OCI-LY7 (cell line): ENCODE results near the gene XYLT1. TPM values are rescaled to one million over a fixed set of nuclear protein-coding genes. Genes with fewer than 3 reads are reported as not detected.
A peak's percentile ranks its signal among the peaks of the same experiment; 100 is the strongest.

Source experiments
- BruUV-seq: library from RNA; stranded (reverse); fragments of 400-500 nt; replicated peaks from 2 replicates; lab custom pipeline; 2021; lab: Mats Ljungman, UMichigan
- CTCF ChIA-PET: fragments of 300-600 bp; sonication (Branson Sonifier 250); formaldehyde crosslinking; loops from one replicate; lab custom pipeline; 2022; ENCODE audit warnings: antibody characterized with exemption; ENCODE audit not compliant: unreplicated experiment; lab: Charles Lee
- POLR2A ChIA-PET: fragments of 300-600 bp; sonication (Branson Sonifier 250); formaldehyde crosslinking; loops from one replicate; lab custom pipeline; 2022; ENCODE audit warnings: antibody characterized with exemption; lab: Charles Lee
- DNase-seq: peaks from one replicate; pipeline ENCODE4 v3.0.0-alpha.2; 2015; ENCODE audit warnings: low spot score
- H2AFZ ChIP-seq: fragments of 200-600 bp; sonication (generic), shearing (Covaris generic); 2 replicates; pipeline ENCODE4 v1.6.1; 2014; ENCODE audit warnings: mild to moderate bottlenecking, antibody characterized with exemption, low read length, moderate library complexity
- H3K27ac ChIP-seq: fragments of 200-600 bp; sonication (generic); 2 replicates; pipeline ENCODE4 v1.5.1; 2014; ENCODE audit warnings: mixed run types, low read depth, mild to moderate bottlenecking, moderate library complexity, low read length, inconsistent platforms; ENCODE audit not compliant: poor library complexity, severe bottlenecking
- H3K36me3 ChIP-seq: fragments of 200-600 bp; sonication (generic); 2 replicates; pipeline ENCODE4 v1.6.1; 2014; ENCODE audit warnings: mild to moderate bottlenecking, antibody characterized with exemption, low read length, moderate library complexity, mixed read lengths; ENCODE audit not compliant: insufficient read depth
- H3K4me1 ChIP-seq: fragments of 200-600 bp; sonication (generic); 2 replicates; pipeline ENCODE4 v1.5.1; 2014; ENCODE audit warnings: mild to moderate bottlenecking, low read length; ENCODE audit not compliant: insufficient read depth, poor library complexity, severe bottlenecking
- H3K4me2 ChIP-seq: fragments of 200-600 bp; sonication (generic); 2 replicates; pipeline ENCODE4 v1.6.1; 2014; ENCODE audit warnings: mild to moderate bottlenecking, low read length
- H3K4me3 ChIP-seq: fragments of 200-600 bp; sonication (generic); 2 replicates; pipeline ENCODE4 v1.5.1; 2014; ENCODE audit warnings: mild to moderate bottlenecking, low read depth, low read length; ENCODE audit not compliant: poor library complexity, severe bottlenecking
- H3K79me2 ChIP-seq: fragments of 200-600 bp; sonication (generic); 2 replicates; pipeline ENCODE4 v1.6.1; 2016; ENCODE audit warnings: low read depth, mild to moderate bottlenecking, low read length, moderate library complexity, mixed read lengths; ENCODE audit not compliant: insufficient read depth
- H3K9me2 ChIP-seq: fragments of 200-600 bp; sonication (generic); 2 replicates; pipeline ENCODE4 v1.6.1; 2016; ENCODE audit warnings: mild to moderate bottlenecking, low read length, mixed read lengths; ENCODE audit not compliant: insufficient read depth
- H3K9me3 ChIP-seq: fragments of 200-600 bp; sonication (generic); 2 replicates; pipeline ENCODE4 v1.6.1; 2014; ENCODE audit warnings: mild to moderate bottlenecking, mixed run types, low read length, mixed read lengths
- H4K20me1 ChIP-seq: fragments of 200-600 bp; sonication (generic); 2 replicates; pipeline ENCODE4 v1.6.1; 2014; ENCODE audit warnings: mild to moderate bottlenecking, antibody characterized with exemption, low read length, moderate library complexity, mixed read lengths; ENCODE audit not compliant: insufficient read depth
- EZH2phosphoT487 ChIP-seq: fragments of 200-600 bp; sonication (generic); IDR thresholded peaks from 2 replicates; pipeline ENCODE4 v1.6.1; 2018; ENCODE audit warnings: low read depth, borderline replicate concordance, mild to moderate bottlenecking, mixed run types, antibody characterized with exemption, low read length, moderate library complexity, mixed read lengths
- intact Hi-C: fragments of 100-400 bp; cut with micrococcal nuclease; formaldehyde crosslinking; loops from one replicate; pipeline ENCODE4 v1.10.0; 2022; ENCODE audit not compliant: unreplicated experiment
- total RNA-seq, 2 experiments: library from RNA; depleted of rRNA in 1 of 2; stranded (reverse); fragments of >200 nt in 1 of 2; shearing (Covaris generic) in 1 of 2; gene quantifications; 2 replicates each; pipeline ENCODE4 v1.2.3, GENCODE V29; 2014 to 2022
- TF ChIP-seq, protein P1 (sequence below): fragments of 200-600 bp; sonication (generic); conservative IDR thresholded peaks from 2 replicates; pipeline ENCODE4 v1.5.1; 2014; ENCODE audit warnings: mild to moderate bottlenecking, antibody characterized with exemption, low read length, moderate library complexity, mixed read lengths

XYLT1 gene
- total RNA-seq, 2 experiments from 2014 or later = 36.3 to 50.0 TPM

DNA sequence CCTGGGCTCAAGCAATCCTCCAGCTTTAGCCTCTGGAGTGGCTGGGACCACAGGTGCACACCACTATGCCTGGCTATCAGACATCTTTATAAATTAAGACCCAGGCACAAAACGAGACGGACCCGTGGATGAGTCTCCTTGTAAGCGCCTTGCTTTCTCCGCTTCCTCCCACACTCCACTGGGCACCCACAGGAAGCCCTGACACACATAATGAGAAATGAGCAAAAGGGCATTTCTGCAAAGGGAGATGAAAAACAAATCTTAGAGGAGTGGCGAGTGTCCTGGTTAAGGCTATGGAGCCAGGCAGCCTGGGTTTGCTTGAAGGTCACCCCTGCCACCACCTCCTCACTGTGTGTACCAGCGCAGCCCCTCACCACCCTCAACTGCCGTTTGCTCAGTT, 56.3 kb downstream of the XYLT1 start:
- Histone ChIP-seq H3K9me2 (no peaks in the 10 kb centered on the region), H3K36me3 (peaks cover 39% of the 10 kb centered on the region), H3K4me1 (peaks cover 58% of the 10 kb centered on the region), H3K79me2 (peaks cover 43% of the 10 kb centered on the region), H2AFZ (0 out of 2 replicates have a peak overlapping the region, but pooled peaks have one; percentile 6), H3K4me3 (peak overlapping the region; percentile 53), H3K9me3 (peaks cover 7% of the 10 kb centered on the region; the same call in 1 of the 2 replicates), H4K20me1 (no peaks in the 10 kb centered on the region), H3K27ac (peak overlapping the region; percentile 53), H3K4me2 (peak overlapping the region; percentile 97)
- TF ChIP-seq, protein P1, sequence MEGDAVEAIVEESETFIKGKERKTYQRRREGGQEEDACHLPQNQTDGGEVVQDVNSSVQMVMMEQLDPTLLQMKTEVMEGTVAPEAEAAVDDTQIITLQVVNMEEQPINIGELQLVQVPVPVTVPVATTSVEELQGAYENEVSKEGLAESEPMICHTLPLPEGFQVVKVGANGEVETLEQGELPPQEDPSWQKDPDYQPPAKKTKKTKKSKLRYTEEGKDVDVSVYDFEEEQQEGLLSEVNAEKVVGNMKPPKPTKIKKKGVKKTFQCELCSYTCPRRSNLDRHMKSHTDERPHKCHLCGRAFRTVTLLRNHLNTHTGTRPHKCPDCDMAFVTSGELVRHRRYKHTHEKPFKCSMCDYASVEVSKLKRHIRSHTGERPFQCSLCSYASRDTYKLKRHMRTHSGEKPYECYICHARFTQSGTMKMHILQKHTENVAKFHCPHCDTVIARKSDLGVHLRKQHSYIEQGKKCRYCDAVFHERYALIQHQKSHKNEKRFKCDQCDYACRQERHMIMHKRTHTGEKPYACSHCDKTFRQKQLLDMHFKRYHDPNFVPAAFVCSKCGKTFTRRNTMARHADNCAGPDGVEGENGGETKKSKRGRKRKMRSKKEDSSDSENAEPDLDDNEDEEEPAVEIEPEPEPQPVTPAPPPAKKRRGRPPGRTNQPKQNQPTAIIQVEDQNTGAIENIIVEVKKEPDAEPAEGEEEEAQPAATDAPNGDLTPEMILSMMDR = no peak
- TF ChIP-seq EZH2phosphoT487 = no peak
- CTCF ChIA-PET = no interaction called here
- BruUV-seq = no TSS peak
- intact Hi-C loops = no loop called here
- DNase-seq = peak; percentile 73
- POLR2A ChIA-PET = no interaction called here

GRCh38 chr16:17413508-17413907, 57.3 kb downstream of the XYLT1 start:
- H3K4me2 ChIP-seq = peak overlapping the region; percentile 97
- no peak for DNase-seq
- H3K79me2 ChIP-seq = peaks cover 42% of the 10 kb centered on the region
- no peaks in the 10 kb centered on the region for H3K9me2 ChIP-seq
- no peak overlapping the region for H3K4me3 ChIP-seq
- H3K27ac ChIP-seq = no peak overlapping the region
- POLR2A ChIA-PET = no interaction called here
- BruUV-seq = no TSS peak
- CTCF ChIA-PET = no interaction called here
- peaks cover 7% of the 10 kb centered on the region; the same call in 1 of the 2 replicates for H3K9me3 ChIP-seq
- no peaks in the 10 kb centered on the region for H4K20me1 ChIP-seq
- H2AFZ ChIP-seq = no peak overlapping the region
- TF ChIP-seq, protein P1 = no peak
- TF ChIP-seq EZH2phosphoT487 = no peak
- H3K4me1 ChIP-seq = peaks cover 67% of the 10 kb centered on the region
- intact Hi-C loops = no loop called here
- peaks cover 34% of the 10 kb centered on the region for H3K36me3 ChIP-seq

- Histone ChIP-seq H3K4me3 (no peak overlapping the region), H3K4me1 (peaks cover 67% of the 10 kb centered on the region), H3K9me2 (no peaks in the 10 kb centered on the region), H4K20me1 (no peaks in the 10 kb centered on the region), H3K27ac (no peak overlapping the region), H3K9me3 (peaks cover 4% of the 10 kb centered on the region; the same call in 1 of the 2 replicates), H2AFZ (no peak overlapping the region), H3K4me2 (no peak overlapping the region), H3K36me3 (peaks cover 33% of the 10 kb centered on the region), H3K79me2 (peaks cover 35% of the 10 kb centered on the region)
- intact Hi-C loops = no loop called here
- TF ChIP-seq, protein P1 = no peak
- TF ChIP-seq EZH2phosphoT487 = no peak
- BruUV-seq = no TSS peak
- no peak for DNase-seq
- CTCF ChIA-PET = no interaction called here
- POLR2A ChIA-PET = no interaction called here
Measured at GRCh38 chr16:17412791-17413190, 58.0 kb downstream of the XYLT1 start.
